NCI-H2171 treated with DMSO at 0.1 percent for 48 hours (cell line): Measurements from ENCODE around the gene ATP6V0D1.

ENCODE experiments used
- DNase-seq: peaks from one replicate; lab custom pipeline; 2025; lab: John Stamatoyannopoulos, UW

The ATP6V0D1 gene

DNA sequence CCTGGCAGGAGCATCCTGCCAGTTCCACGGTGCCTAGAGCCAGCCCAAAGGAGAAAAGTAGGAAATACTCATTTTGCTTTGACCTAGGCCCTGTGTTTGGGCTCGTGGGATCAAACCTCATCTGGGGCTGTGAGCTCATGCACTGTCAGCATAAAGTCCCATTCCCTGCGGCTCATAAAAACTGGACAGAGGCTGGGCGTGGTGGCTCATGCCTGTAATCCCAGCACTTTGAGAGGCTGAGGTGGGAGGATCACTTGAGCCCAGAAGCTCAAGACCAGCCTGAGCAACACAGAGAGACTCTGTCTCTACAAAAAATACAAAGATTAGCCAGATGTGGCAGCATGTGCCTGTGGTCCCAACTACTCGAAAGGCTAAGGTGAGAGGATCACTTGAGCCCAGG lies 17.9 kb downstream of the ATP6V0D1 start:
- no peak for DNase-seq

DNA sequence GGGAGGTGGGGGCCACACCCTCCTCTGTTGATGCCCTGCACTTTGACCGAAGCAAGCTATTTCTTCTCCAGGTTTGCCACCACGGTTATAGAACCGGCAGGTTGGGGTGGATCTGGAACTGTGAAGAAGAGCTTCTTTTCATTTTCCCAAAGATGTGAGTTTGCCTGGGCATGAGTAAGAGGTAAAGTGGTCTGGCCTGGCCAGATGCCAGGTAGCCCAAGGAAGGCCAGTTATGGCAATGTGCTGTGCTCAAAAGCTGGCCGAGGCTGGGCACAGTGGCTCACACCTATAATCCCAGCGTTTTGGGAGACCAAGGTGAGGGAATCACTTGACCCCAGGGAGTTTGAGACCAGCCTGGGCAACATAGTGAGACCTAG lies 18.7 kb downstream of the ATP6V0D1 start:
- DNase-seq: no peak

DNA sequence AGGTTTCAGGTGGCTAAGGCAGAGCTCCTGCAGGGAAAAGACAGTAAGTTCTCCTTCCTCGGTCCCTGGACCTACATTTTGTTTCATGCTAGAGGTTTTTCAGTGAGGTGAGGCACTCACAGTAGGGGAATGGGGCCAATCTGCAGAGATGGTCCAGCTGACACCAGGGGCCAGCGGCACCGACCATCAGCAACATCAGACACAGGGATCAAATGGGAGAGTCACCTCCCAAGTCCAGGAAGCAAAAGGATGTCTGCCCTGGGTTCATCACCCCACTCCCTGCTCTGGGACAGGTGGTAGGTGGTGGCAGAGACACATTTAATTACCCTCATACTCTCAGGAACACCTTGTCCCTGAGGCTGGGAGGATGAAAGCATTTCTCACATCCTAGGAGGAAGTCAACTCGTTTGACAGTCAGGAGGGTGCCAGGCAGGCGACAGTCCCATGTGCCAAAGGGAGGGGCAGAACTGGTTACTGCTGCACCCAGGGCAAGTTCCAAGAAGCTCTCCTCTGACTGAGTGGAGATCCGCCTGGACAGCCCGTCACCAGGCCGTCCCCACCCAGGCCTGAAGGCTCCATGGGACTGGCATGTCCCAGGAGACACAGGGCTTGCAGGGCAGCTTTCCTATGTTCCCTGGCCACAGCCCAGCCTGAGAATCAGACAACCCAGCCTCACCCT lies 19.2 kb downstream of the ATP6V0D1 start:
- DNase-seq: no peak

DNA sequence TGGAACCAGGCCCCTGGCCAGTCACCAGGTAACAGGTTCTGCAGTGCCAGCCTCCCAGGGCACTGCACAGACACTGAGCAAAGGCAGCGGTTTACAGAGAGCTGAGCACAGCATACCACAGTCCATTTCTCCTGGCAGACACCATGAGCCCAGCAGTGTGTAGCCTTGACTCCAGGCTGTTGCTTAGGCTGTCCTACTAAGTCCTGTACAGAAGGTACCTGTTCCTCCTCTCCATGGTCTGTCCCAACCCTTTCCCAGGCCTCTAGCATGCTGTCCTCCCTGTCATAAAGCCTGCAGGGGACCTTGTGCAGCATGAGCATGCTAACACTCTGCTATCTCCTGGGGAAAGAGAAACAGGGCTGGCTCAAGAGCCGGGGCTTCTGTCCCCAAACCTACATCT lies 20.0 kb downstream of the ATP6V0D1 start:
- DNase-seq: no peak

DNA sequence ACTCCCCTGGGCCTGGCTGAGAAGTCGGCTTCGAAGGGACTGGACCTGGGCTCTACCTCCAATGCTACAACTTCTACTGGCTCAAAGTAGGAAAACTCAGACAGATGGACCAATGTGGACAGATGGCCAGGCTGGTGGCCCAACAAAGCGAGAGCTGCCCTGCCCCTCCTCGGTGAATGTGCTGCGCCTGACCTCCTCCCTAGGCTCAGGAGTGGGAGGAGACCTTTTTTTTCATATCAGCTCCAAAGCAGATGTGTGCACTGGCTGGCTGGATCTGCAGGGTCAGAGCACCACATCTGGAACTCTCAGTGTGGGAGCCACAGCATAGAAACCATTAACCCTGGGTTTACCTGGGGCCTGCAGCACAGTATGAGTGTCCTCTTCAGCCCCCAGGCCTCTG lies 20.8 kb downstream of the ATP6V0D1 start:
- DNase-seq: no peak

DNA sequence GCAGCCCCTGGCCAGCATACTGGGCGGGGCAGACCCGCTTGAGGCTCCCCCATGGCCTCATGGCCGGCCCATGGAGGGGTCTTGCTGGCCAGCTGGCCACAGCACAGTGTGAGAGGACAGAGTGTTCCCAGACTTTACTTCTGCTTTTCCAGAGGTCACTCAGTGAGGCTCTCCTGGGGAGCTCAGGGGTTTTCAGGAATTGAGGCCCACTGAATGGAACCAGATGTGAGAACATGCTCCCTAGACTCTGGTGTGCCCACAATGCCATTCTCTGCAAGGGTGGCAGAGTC lies 21.2 kb downstream of the ATP6V0D1 start:
- no peak for DNase-seq

DNA sequence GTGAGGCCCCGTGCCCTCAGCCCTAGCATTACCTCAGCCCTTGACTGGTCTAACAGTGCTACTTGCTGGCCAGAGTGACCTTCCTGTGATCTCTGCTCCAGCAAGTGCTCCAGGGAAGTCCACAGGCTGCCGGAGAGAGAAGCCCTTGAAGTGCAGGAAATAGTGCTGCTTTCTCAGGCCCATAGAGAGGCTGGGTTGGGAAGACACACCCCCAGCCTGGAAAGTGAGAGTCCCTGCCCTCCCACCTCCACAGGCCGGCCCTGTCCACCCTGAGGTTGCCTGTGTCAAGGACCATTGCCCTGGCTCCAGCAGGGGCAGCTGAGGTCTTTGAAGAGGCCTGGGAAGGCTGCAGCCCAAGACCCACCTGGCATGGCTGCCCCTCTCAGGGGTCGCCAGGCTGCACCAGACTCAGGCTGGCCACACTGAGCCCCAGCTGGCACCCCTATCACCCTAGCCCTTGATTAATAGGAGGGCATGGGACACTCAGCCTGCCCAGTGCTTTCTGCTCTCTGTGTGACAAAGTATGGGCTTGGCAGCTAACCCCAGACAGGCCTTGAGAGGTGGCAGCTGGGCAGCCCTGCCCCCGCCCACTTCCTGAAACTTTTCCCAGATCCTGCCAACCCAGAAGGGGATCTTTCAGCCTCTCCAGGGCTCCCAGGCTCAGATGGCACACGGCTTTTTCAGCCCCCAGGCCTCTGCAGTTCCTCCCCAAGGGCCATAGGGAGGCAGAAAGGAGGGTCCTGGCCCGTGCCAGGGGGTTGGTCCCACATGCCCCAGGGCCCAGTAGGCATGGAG lies 21.7 kb downstream of the ATP6V0D1 start:
- DNase-seq: peak; percentile 24

DNA sequence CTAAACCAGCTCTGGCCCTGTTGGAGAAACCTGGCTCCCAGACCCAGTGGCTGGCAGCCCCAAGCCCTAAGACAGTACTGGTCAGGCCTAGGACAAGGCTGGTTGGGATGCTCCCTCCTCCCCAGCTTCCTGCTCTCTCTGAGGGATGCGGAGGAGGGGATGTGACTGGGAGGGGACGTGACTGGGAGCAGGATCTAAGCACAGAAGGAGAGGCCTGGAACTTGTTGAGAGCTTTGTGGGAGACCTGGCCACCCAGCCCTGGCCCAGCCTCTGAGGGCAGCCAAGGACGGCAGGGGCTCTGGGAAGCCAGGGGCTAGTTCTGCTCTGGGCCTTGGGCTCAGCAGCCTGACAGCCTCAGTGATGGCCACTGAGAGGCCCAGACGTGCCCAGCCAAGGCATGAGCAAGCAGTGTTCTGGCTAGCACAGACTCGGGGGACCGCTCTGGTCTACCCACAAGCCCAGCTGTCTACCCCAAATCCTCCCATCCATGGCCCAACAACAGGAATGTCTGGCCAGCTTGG lies 22.8 kb downstream of the ATP6V0D1 start:
- no peak for DNase-seq

DNA sequence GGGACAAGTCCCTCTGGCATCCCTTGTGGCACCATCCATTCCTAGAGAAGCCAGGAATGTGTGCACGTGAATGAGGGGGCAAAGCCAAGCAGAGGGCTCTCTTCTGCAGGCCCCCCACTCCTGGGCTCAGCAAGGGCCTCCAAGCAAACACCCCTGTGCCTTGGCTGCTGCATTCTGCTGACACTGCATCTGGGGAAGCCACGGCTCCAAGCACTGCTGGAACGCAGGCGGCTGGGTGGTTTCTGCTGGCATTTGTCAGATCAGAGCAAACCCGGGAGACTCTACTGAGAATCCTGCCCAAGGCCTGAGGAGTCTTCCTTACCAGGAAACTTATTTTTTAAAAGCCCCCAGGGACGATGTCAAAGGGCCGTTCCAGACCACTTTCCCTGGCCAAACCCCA lies 23.3 kb downstream of the ATP6V0D1 start:
- peak; percentile 28 for DNase-seq

DNA sequence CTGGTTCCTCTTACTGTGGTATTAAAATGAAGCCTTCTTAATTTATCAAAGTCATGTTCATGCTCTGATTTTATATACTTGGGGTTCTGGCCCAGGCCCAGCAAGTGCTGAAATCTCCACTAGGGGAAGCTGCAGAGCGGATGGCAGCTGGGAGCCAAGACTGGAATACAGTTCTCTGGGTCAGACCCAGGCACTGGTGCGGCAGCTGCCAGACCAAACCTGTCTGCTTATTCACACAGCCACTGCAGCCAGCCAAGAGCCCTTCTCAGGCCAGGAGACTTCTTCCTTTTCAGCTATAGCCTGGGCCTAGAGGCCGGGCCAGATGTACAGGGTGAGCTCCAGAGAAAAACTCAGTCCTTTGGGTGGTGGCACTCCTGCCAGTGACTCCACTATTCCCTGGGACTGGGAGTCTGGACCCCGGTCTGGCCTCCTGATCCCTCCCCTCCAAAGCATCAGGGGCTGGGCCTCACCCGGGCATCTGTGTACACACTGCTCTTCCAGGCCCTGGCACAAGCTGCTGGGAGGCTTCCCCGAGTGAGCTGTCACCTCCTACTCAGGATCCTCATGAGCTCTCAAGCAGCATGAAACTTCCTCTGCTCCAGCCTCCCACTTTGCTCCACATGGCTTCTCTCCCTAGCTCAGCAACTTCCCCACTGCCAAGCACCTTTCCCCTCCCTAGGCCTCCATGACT lies 24.4 kb downstream of the ATP6V0D1 start:
- no peak for DNase-seq

DNA sequence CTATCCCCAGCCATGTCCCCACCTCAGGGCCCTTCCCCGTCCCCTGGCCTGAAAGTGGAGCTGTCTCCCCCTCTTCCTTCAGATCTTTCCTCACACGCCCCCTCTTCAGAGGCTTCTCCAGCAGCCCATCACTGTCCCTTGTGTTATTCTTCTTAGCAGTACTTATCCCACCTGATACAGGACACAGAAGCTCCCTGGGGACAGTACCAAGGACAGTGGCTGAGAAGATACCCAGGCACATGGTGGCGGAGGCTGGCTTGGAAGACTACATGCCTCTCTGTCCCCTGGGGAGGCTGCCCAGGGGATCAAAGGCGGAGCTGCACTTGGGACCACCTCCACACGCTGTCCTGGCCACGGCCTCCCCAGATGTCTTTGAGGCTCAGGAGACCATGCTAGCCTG lies 26.1 kb downstream of the ATP6V0D1 start:
- no peak for DNase-seq

DNA sequence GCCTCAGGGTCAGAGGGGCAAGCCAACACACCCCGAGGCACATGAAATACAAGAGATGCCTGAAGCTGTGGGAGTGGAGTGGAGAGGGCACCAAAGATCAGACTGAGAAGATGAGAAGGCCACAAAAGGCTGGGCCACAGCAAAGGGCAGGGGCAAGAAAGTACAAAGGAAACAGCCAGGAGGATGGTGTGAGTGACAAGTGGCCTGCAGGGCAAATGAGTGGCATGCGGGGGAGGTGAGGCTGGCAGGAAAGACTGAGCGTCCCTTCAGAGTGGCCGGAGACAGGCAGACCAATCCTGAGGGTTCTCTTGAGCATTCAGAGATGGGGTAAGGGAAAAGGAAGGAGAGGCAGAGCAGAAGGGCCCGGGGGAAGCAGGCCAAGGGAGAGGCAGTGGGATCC lies 26.9 kb downstream of the ATP6V0D1 start:
- no peak for DNase-seq

DNA sequence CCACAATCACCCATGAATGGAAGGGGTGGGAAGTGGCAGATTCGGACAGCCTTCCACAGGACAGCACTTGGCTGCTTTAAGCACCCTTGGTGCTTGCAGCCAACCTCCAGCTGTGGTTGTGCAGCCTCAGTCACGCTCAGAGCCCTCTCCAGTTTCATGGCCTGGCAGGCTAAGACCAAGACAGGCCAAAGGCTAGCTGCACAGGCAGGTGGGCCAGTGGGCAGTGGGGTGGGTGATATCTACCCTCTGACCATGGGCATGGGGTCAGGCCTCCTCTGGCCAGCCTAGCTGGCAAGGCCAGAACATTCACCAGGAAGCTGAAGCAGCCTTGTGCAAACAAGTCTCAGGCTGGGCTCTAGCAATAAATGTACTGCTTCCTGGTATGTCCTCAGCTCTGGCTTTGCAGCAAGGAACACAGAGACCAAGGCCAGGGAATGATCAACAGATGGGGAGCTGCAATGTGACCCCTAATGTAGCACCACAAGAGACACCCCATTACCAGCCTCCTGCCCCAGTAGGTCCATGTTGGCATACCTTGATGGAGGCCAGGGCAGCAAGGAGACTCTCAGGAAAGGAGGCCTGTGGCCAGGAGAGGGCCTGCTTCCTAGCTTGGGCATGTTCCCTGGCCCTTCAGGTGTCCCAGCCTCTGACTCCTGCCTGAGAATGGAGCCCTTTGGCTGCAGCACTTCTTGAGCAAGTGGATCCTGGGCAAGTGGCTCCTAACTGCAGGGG lies 29.1 kb downstream of the ATP6V0D1 start:
- DNase-seq: no peak

DNA sequence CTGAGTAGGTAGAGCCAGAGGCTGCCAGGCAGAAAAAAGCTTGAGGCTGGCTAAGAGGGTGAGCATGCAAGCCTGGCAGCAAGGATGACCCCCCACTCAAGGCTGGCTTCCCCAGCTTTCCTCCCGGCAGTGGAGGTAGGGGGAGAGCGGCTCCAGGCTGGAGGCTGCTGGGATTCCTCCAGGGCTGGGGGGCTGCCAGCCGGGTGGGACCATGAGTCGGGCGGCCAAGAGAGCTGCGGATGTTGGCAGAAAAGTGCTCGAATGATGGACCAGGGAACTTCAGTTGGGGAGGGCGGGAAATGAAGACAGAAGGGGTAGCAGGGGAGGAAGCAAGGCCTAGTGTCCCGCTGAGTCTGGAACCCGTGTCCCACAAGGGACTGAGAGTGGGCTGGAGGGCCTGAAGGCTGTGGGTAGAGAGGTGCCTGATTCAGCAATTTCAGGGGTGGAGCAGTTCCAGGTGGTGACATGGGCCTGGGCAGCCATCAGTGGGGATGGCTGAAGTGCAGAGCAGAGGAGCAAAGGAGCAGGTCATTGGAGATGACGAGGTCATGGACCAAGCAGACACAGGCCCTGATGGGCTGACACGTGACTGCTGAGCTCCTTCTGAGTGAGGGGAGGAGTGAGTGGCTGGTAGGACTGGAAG lies 29.8 kb downstream of the ATP6V0D1 start:
- DNase-seq: no peak

DNA sequence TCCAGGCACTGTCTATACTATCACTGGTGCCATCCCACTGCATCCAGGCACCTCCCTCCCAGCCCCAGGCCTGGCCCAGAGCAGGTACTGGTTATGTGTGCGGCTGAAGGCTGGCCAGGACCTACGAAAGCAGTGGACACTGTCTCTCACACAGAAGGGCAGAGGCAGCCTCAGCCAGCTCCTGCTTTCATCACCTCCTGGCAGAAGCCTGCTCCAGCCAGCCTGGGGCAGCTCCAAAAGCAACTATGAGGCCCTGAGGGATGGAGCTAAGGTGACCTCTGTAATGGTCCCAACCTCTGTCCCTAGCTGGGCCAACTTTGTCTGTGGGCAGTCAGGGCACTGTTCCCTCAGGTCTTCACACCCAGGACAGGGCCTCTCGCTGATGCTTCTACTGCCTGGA lies 31.2 kb downstream of the ATP6V0D1 start:
- no peak for DNase-seq

DNA sequence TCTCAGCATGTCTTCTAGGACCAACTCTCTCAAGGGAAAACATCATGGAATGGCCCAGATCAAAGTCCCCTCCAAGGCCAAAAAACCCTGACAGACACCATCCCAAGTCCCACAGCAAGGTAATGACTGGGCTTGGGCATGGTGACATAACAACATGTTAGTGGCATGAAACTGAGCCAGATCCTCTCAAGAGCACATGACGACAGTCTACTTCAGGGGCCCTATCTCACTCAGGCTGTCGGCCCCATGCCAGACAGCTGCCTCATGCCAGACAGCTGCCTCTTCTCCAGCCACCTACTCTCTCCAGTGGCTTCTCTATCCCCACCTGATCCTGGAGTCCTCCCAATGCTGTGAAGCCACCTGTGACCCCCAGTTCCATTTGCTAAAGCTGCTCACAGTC lies 31.6 kb downstream of the ATP6V0D1 start:
- DNase-seq: no peak

DNA sequence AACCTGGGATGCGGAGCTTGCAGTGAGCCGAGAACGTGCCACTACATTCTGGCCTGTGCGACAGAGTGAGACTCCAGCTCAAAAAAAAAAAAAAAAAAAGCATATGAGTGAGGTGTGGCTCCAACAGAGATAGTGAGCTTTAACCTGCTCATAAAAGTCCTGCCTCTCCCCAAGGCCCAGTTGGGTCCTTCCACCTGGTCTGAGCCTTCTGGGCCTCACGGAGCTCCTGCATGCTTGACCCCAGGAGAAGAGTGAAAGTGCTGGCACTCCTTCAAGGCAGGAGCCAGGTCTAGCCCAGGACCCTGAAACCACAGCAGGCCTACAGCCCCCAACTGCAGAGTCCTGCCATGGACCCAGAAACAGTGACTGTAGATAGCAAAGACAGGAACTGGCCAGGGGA lies 32.4 kb downstream of the ATP6V0D1 start:
- no peak for DNase-seq

DNA sequence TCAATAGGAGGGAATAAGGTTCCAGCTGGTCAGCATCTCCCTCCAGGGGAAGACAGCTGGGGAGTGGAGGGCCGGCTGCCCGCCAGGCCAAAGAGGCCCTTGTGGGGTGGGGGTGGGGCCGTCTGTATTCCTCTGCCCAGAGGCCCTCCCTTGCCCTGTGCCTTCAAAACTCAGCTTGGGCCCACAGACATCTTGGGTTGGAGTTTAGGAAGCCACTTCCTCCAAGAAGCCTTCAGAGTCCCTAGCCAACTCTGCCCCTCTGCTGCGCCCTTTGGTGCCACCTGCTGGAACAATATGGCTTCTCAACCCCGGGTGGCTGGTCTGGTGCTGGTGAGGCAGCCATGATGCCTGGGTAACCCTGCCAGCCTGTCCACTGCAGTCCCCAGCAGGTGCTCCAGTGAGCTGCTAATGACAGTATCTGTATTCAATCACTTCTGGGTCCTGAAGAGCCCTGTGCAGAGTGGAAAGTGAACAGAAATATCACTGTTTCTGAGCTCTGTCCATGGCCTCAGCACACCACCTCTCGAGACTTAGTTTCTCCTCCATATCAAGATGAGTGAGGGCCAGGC lies 33.4 kb downstream of the ATP6V0D1 start:
- DNase-seq: peak; percentile 19

DNA sequence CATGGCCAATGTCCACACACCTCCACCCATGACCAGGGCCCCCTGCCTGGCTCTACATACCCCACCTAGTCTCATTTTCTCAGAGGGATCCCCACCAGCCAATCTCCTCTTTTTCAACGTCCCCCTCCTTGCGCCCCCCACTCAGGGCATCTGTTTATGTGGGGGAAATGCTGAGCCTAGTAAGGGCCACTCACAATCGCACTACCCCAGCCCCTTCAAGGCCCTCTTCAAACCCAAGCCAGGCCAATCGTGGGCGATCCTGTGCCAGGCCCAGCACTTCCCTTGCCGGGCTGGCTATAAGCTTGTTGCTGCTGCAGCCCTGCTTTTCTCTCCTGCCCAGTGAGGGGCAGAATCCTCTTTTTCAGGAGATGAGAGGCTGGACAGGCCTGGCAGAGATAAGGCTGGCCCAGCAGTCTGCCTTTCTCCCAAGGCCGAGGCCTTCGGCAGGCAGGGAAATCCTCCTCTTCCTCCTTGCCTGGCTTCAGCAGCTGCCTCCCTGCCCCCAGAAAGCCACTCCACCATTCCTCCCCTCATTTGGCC lies 33.9 kb downstream of the ATP6V0D1 start:
- no peak for DNase-seq

DNA sequence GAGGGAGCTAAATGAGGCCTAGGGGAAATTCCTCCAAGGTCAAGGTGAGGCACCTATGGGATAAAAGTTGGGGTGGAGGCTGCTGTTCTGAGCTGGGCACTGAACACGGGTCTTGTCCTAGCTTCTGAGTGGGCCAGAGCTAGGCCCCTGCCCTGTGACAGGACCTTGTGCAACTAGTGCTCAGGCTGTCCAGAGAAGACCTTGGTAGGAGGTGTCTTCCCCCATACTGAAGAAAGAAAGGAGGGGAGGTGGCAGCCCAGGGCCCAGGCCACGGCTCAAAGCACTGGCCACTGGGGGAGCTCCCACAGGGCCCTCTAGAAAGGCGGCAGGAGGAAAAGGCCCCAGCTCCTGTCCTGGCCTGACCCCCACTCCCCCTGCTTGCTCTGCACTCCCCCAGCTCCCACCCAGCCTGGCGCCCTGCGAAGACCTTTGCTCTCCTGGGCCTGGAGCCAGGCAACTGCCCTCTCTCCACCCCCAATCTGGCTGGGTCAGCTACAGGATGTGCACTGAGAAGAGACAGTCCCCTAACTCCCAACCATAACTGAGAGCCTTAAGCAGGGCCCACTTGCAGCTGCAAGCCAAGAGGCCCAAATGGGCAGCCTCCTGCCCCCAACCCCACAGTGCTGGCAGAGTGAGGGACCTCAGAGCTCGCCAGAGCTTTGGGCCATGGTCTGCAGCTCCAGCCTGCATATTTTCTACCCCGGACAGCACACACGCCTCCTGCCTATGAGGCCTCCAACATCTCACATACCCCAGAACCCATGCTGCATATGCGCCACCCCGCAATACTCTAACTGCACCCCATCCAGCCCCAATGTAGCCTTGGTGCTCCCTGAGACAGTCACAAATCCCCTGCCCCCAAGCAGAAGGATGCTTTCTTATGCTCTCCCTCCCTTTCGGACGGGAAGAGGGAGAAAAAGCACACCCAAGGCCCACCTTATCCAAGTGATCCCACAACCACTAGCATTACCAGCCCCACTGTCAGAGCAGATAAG lies 34.7 kb downstream of the ATP6V0D1 start:
- DNase-seq: no peak
